Tongue (tissue), 2 donors: ENCODE data around the gene TMEM184B. TPM values are rescaled to one million over a fixed set of nuclear protein-coding genes. Genes with fewer than 3 reads are reported as not detected.
"Not testable (repeated sequence)": the region's sequence is repeated elsewhere in the genome, so short reads cannot be mapped to it uniquely, and the experiment has no call there.

Experiments
- DNase-seq: peaks from one replicate; pipeline ENCODE4 v3.0.0-alpha.2; 2015
- total RNA-seq: library from RNA; depleted of rRNA; stranded (reverse); fragments of >200 nt; gene quantifications from one replicate; pipeline ENCODE4 v1.2.3, GENCODE V29; 2014

Gene TMEM184B
- total RNA-seq, 1 donor from 2014 or later = 34.3 TPM

- no peak for DNase-seq
Measured at GRCh38 chr22:38249301-38249700, 23.5 kb downstream of the TMEM184B start.

- DNase-seq = no peak
Measured at GRCh38 chr22:38248280-38248679, 24.5 kb downstream of the TMEM184B start.

- DNase-seq = no peak
Measured at GRCh38 chr22:38247713-38248112, 25.1 kb downstream of the TMEM184B start.

- DNase-seq = peak; percentile 87
Measured at GRCh38 chr22:38246692-38247091, 26.1 kb downstream of the TMEM184B start.

GRCh38 chr22:38246046-38246658 lies 26.7 kb downstream of the TMEM184B start:
- no peak for DNase-seq

GRCh38 chr22:38244106-38244505 lies 28.7 kb downstream of the TMEM184B start:
- DNase-seq = no peak

- peak; percentile 95 for DNase-seq
Measured at GRCh38 chr22:38243007-38243765, 29.6 kb downstream of the TMEM184B start.

GRCh38 chr22:38240734-38241252 lies 32.0 kb downstream of the TMEM184B start:
- peak; percentile 89 for DNase-seq

- DNase-seq = peak; percentile 91
Measured at GRCh38 chr22:38239101-38239761, 33.6 kb downstream of the TMEM184B start.

- DNase-seq = peak; percentile 89
Measured at GRCh38 chr22:38238519-38239071, 34.2 kb downstream of the TMEM184B start.

- no peak for DNase-seq
Measured at GRCh38 chr22:38236786-38237185, 36.0 kb downstream of the TMEM184B start.

- no peak for DNase-seq
Measured at GRCh38 chr22:38235240-38235850, 37.5 kb downstream of the TMEM184B start.

- DNase-seq = not testable (repeated sequence)
Measured at GRCh38 chr22:38233856-38234255, 39.0 kb downstream of the TMEM184B start.

- no peak for DNase-seq
Measured at GRCh38 chr22:38233427-38233826, 39.4 kb downstream of the TMEM184B start.

GRCh38 chr22:38232196-38232595 lies 40.6 kb downstream of the TMEM184B start:
- DNase-seq = no peak

GRCh38 chr22:38230916-38231315 lies 41.9 kb downstream of the TMEM184B start:
- no peak for DNase-seq

- DNase-seq = peak; percentile 74
Measured at GRCh38 chr22:38230108-38230825, 42.5 kb downstream of the TMEM184B start.

GRCh38 chr22:38228873-38229740 lies 43.7 kb downstream of the TMEM184B start:
- DNase-seq = peak; percentile 78

- no peak for DNase-seq
Measured at GRCh38 chr22:38228326-38228872, 44.4 kb downstream of the TMEM184B start.
